Activated naive CD4-positive, alpha-beta T cell treated with anti-CD3 and anti-CD28 coated beads for 36 hours (primary cell): ENCODE measurements around the gene ELF5. TPM values are rescaled to one million over a fixed set of nuclear protein-coding genes. Genes with fewer than 3 reads are reported as not detected.

Source experiments
- CTCF ChIA-PET: fragments of 350-600 bp; sonication (Branson Sonifier 250); formaldehyde crosslinking; loops from one replicate; lab custom pipeline; 2021; ENCODE audit warnings: antibody characterized with exemption; lab: Charles Lee
- DNase-seq: peaks from one replicate; pipeline ENCODE4 v3.0.0-alpha.2; 2020
- H3K27ac Mint-ChIP-seq: one replicate; pipeline ENCODE4 v1.8.0; 2021; ENCODE audit warnings: mild to moderate bottlenecking, mixed read lengths
- H3K27me3 Mint-ChIP-seq: one replicate; pipeline ENCODE4 v1.8.0; 2021; ENCODE audit warnings: low read depth, mixed read lengths
- H3K36me3 Mint-ChIP-seq: one replicate; pipeline ENCODE4 v1.8.0; 2021; ENCODE audit warnings: low read depth, mixed read lengths
- H3K4me1 Mint-ChIP-seq: one replicate; pipeline ENCODE4 v1.8.0; 2021; ENCODE audit warnings: low read depth, mixed read lengths
- H3K4me3 Mint-ChIP-seq: one replicate; pipeline ENCODE4 v1.8.0; 2021; ENCODE audit warnings: mild to moderate bottlenecking, moderate library complexity, mixed read lengths
- H3K9me3 Mint-ChIP-seq: one replicate; pipeline ENCODE4 v1.8.0; 2021; ENCODE audit warnings: mixed read lengths
- intact Hi-C: fragments of 100-400 bp; cut with micrococcal nuclease; formaldehyde crosslinking; loops from one replicate; pipeline ENCODE4 v1.15.1; 2023
- total RNA-seq, 2 experiments: library from RNA; stranded (reverse); gene quantifications; one replicate each; pipeline ENCODE4 v1.2.3, GENCODE V29; 2021

ELF5 gene
- total RNA-seq, 2 experiments from 2014 or later = not detected

GRCh38 chr11:34444428-34444827 is 69.2 kb downstream of the ELF5 start:
- Mint-ChIP-seq H3K9me3 (no peaks in the 10 kb centered on the region), H3K4me1 (peaks cover 48% of the 10 kb centered on the region)

GRCh38 chr11:34443136-34443535 is 70.5 kb downstream of the ELF5 start:
- Mint-ChIP-seq H3K4me1 (peaks cover 39% of the 10 kb centered on the region), H3K27ac (no peak overlapping the region), H3K36me3 (no peaks in the 10 kb centered on the region), H3K27me3 (no peaks in the 10 kb centered on the region), H3K9me3 (no peaks in the 10 kb centered on the region), H3K4me3 (no peak overlapping the region)
- intact Hi-C loops = no loop called here
- DNase-seq = no peak
- CTCF ChIA-PET = no interaction called here

More at GRCh38 chr11:34444428-34444827, 69.2 kb downstream of the ELF5 start:
- intact Hi-C loops = no loop called here
- Mint-ChIP-seq H3K4me3 (no peak overlapping the region), H3K36me3 (no peaks in the 10 kb centered on the region), H3K27ac (no peak overlapping the region), H3K27me3 (no peaks in the 10 kb centered on the region)
- no peak for DNase-seq
- CTCF ChIA-PET = interaction anchor here (0.6 to 1.5 kb wide), 3 partner anchors 24 to 946 kb away, joined by 4 to 5 read pairs (median 4); no protein-coding TSS in a partner anchor

- CTCF ChIA-PET = interaction anchor here (0.5 kb wide), 1 partner anchor 27 kb away, joined by 5 read pairs; no protein-coding TSS in a partner anchor
- no peaks in the 10 kb centered on the region for H3K36me3 Mint-ChIP-seq
- no peak overlapping the region for H3K4me3 Mint-ChIP-seq
- no peak for DNase-seq
- H3K27ac Mint-ChIP-seq = no peak overlapping the region
- no peaks in the 10 kb centered on the region for H3K9me3 Mint-ChIP-seq
- H3K27me3 Mint-ChIP-seq = no peaks in the 10 kb centered on the region
- intact Hi-C loops = no loop called here
- H3K4me1 Mint-ChIP-seq = peaks cover 32% of the 10 kb centered on the region
Measured at GRCh38 chr11:34441814-34442213, 71.8 kb downstream of the ELF5 start.

DNA sequence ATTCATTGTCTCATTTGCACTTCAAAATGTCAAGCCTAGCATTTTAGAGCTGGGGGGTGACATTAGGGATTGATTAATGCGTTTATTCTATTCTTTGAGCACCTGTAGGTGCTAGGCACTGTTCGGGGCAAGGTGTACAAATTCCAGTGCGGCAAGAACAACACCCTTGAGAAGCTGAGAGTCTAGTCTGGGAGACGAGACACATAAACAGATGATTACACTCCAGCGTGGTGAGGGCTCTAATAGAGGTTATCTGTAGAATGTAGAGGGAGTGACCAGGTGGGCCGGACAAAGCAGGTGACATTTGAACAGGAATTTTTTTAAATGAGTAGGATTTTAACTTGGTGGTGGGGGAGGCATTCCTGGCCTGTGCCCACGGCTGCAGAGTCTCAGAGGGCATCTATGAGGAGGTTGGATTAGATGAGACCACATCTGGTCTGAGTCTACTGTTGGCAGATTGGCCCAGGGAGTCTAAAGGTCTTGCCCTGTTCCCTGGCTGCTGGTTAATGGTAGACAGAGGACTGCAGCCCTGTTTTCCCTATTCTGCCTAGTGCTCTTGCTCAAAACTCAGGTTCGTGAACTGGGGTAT is 73.9 kb downstream of the ELF5 start:
- Mint-ChIP-seq H3K4me1 (peaks cover 32% of the 10 kb centered on the region), H3K9me3 (no peaks in the 10 kb centered on the region), H3K27ac (peak overlapping the region; percentile 85), H3K27me3 (no peaks in the 10 kb centered on the region), H3K36me3 (no peaks in the 10 kb centered on the region), H3K4me3 (peak overlapping the region; percentile 89)
- DNase-seq = peak; percentile 6
- CTCF ChIA-PET = interaction anchor here (0.7 kb wide), 1 partner anchor 8 kb away, joined by 4 read pairs; no protein-coding TSS in a partner anchor
- intact Hi-C loops = loop anchor here (1.0 to 5.0 kb wide), 8 partner anchors 8 to 702 kb away; partner anchors contain the start of gene CD59

- H3K4me1 Mint-ChIP-seq = peaks cover 29% of the 10 kb centered on the region
- intact Hi-C loops = loop anchor here (1.0 to 5.0 kb wide), 14 partner anchors 8 to 702 kb away; partner anchors contain the start of genes ABTB2, APIP, CD59 and NAT10
- H3K27me3 Mint-ChIP-seq = no peaks in the 10 kb centered on the region
- CTCF ChIA-PET = interaction anchor here (0.9 to 2.0 kb wide), 2 partner anchors 29 to 36 kb away, joined by 4 to 12 read pairs; no protein-coding TSS in a partner anchor
- H3K27ac Mint-ChIP-seq = peak within 1 kb of the TSS; percentile 85
- H3K4me3 Mint-ChIP-seq = peak within 1 kb of the TSS; percentile 89
- peak; percentile 99 for DNase-seq
- no peaks in the 10 kb centered on the region for H3K9me3 Mint-ChIP-seq
- no peaks in the 10 kb centered on the region for H3K36me3 Mint-ChIP-seq
Measured at GRCh38 chr11:34438529-34439507, 74.8 kb downstream of the ELF5 start, which contains the start of gene CAT. Gene CAT (plus strand): TSS chr11:34438934. CDS start chr11:34439014, 80 bp downstream.

DNA sequence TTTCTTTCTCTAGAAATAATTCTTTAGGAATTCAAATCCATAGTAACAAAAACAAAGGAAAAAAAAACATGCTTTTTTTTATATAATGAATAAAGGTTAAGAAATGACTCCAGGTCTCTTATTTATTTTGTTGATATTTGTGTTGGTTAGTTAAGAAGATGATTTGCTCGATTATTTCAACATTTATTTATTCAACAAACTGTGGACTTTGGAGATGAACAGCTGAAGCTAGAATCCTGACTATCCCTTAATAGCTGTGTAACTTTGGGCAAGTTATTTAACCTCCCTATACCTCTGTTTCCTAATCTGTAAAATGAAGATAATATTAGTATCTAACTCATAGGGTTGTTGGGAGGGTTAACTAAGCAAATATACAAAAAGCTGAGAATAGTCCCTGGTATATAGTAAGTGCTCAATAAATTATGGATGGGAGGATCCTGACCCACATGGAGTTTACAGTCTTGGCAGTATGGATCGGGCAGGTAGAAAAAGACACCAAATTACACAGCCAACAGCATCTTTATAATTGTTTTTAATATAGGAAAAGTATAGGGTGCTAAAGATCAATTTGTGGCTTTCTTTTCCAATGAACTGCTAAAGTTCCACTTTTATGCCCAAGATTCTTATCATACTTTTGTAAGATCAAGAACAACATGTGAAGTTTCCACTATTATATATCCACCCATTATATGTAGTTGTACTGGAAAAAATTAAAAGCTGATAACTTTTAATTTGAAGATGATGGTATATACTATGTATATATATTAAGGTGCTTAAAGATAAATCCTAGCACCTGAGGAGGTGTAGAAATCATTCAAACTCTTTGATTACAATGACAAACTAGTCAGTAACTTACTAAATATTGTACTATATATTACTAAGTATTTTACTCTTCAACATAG is 76.1 kb downstream of the ELF5 start:
- no peaks in the 10 kb centered on the region for H3K9me3 Mint-ChIP-seq
- DNase-seq = no peak
- no peak overlapping the region for H3K27ac Mint-ChIP-seq
- no peak overlapping the region for H3K4me3 Mint-ChIP-seq
- H3K27me3 Mint-ChIP-seq = no peaks in the 10 kb centered on the region
- H3K4me1 Mint-ChIP-seq = peaks cover 20% of the 10 kb centered on the region
- CTCF ChIA-PET = interaction anchor here (0.6 to 2.0 kb wide), 5 partner anchors 10 to 371 kb away, joined by 3 to 12 read pairs (median 3); no protein-coding TSS in a partner anchor
- no peaks in the 10 kb centered on the region for H3K36me3 Mint-ChIP-seq
- intact Hi-C loops = loop anchor here (1.0 to 5.0 kb wide), 12 partner anchors 31 to 700 kb away; partner anchors contain the start of genes ABTB2, APIP, CD59 and NAT10

GRCh38 chr11:34433899-34434298 is 79.7 kb downstream of the ELF5 start:
- intact Hi-C loops = no loop called here
- CTCF ChIA-PET = no interaction called here
- no peak overlapping the region for H3K27ac Mint-ChIP-seq

DNA sequence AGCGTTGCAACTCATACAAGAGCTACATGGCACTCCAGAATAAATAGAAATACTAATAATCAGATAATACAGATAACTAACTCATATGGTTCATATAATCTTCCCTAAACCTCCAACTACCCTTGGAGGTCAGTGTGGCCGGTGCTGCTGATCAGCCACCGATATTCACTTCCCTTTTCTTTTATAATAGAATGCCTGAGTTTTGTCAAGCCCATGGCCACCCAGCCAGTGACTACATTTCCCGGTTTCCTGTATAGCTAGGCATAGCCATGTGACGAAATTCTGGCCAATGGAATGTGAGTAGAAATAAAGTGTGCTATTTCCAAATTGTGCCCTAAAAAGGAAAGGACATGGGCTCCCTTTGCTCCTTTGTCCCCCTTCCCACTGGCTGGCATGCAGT is 80.8 kb downstream of the ELF5 start:
- no peak for DNase-seq
- Mint-ChIP-seq H3K27ac (no peak overlapping the region), H3K27me3 (no peaks in the 10 kb centered on the region), H3K4me1 (peaks cover 5% of the 10 kb centered on the region), H3K9me3 (no peaks in the 10 kb centered on the region), H3K36me3 (no peaks in the 10 kb centered on the region), H3K4me3 (no peak overlapping the region)
- CTCF ChIA-PET = no interaction called here
- intact Hi-C loops = no loop called here

More at GRCh38 chr11:34433899-34434298, 79.7 kb downstream of the ELF5 start:
- DNase-seq = no peak
- H3K9me3 Mint-ChIP-seq = no peaks in the 10 kb centered on the region
- no peaks in the 10 kb centered on the region for H3K27me3 Mint-ChIP-seq
- no peaks in the 10 kb centered on the region for H3K36me3 Mint-ChIP-seq
- no peak overlapping the region for H3K4me3 Mint-ChIP-seq
- peaks cover 5% of the 10 kb centered on the region for H3K4me1 Mint-ChIP-seq

GRCh38 chr11:34431979-34432378 is 81.6 kb downstream of the ELF5 start:
- no peaks in the 10 kb centered on the region for H3K36me3 Mint-ChIP-seq
- H3K27ac Mint-ChIP-seq = no peak overlapping the region
- H3K9me3 Mint-ChIP-seq = no peaks in the 10 kb centered on the region
- H3K27me3 Mint-ChIP-seq = no peaks in the 10 kb centered on the region
- intact Hi-C loops = no loop called here
- H3K4me1 Mint-ChIP-seq = peaks cover 3% of the 10 kb centered on the region
- no peak overlapping the region for H3K4me3 Mint-ChIP-seq
- CTCF ChIA-PET = no interaction called here
- DNase-seq = no peak
